ENCODE results near the gene ASZ1. TPM values are rescaled to one million over a fixed set of nuclear protein-coding genes. Genes with fewer than 3 reads are reported as not detected.
"Not testable (repeated sequence)": the region's sequence is repeated elsewhere in the genome, so short reads cannot be mapped to it uniquely, and the experiment has no call there.

ASZ1 gene
- total RNA-seq = not detected

DNA sequence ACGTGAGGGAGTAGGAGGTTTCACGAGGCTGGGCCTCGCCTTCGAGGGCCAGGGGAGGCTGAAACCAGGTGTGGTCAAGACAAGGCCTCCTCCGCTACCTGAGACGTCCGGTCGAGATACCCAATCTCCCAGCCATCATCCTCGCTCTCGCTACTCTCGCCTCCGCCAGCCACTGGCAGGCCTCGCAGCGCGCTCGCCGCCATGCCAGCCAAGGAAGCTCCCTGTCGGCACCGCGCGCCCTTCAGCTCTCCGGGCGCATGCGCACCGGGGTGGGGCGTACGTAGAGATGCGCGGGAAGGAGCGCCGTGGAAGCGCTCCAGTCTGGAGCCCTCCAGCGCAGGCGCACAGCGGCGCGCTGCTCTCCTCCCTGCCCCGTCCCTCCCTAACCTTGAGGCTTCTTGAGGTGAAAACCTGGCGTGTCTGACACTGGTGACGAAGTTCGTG is at the start of gene ASZ1:
ASZ1 (minus strand) TSS at position 236 of the 444 bp plus-strand sequence; CDS start at position 203, 33 bp downstream.
- no peaks in the 10 kb centered on the region for H3K4me1 Mint-ChIP-seq
- no peaks in the 10 kb centered on the region for H3K27me3 Mint-ChIP-seq
- H3K36me3 Mint-ChIP-seq (ENCODE audit: low read depth) = no peaks in the 10 kb centered on the region
- POLR2A ChIA-PET = no interaction called here
- no peak within 1 kb of the TSS for H3K4me3 Mint-ChIP-seq
- CTCF ChIA-PET = no interaction called here
- H3K27ac Mint-ChIP-seq = no peak within 1 kb of the TSS
- DNase-seq = no peak
- H3K9me3 Mint-ChIP-seq = peaks cover 5% of the 10 kb centered on the region

- Mint-ChIP-seq H3K36me3 (ENCODE audit: low read depth) (no peaks in the 10 kb centered on the region), H3K4me1 (no peaks in the 10 kb centered on the region), H3K4me3 (no peak overlapping the region), H3K27me3 (peaks cover 23% of the 10 kb centered on the region), H3K9me3 (no peaks in the 10 kb centered on the region), H3K27ac (no peak overlapping the region)
- DNase-seq = no peak
- POLR2A ChIA-PET = no interaction called here
- CTCF ChIA-PET = no interaction called here
Measured at GRCh38 chr7:117476557-117477215, 49.4 kb upstream of the ASZ1 start.

GRCh38 chr7:117472335-117472734 is 45.0 kb upstream of the ASZ1 start:
- Mint-ChIP-seq H3K9me3 (no peaks in the 10 kb centered on the region), H3K27ac (no peak overlapping the region), H3K4me3 (no peak overlapping the region), H3K4me1 (no peaks in the 10 kb centered on the region), H3K36me3 (ENCODE audit: low read depth) (no peaks in the 10 kb centered on the region), H3K27me3 (no peaks in the 10 kb centered on the region)
- DNase-seq = no peak
- ChIA-PET CTCF (no interaction called here), POLR2A (no interaction called here)

DNA sequence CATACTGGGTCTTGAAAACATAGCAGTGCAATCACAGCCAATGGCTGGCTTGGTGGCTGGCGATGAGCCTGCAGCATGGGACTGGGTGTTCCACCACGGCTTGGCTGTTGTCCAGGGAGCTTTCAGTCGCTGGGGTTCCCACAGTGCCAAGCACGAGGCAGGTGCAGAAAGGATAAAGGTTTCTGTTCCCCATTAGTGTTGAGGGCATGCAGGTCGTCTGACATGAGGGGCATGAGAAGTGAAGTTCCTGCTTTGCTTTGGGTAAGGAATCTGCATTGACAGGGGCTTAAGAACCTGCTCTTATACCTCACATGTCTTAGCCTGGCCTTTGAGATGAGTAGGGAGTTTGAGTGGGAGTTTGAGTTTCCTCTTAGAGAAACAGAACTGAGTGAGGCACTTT is 43.5 kb upstream of the ASZ1 start:
- DNase-seq = no peak
- POLR2A ChIA-PET = no interaction called here
- H3K36me3 Mint-ChIP-seq (ENCODE audit: low read depth) = no peaks in the 10 kb centered on the region
- no peaks in the 10 kb centered on the region for H3K4me1 Mint-ChIP-seq
- H3K27ac Mint-ChIP-seq = no peak overlapping the region
- CTCF ChIA-PET = no interaction called here
- H3K9me3 Mint-ChIP-seq = no peaks in the 10 kb centered on the region
- H3K27me3 Mint-ChIP-seq = no peaks in the 10 kb centered on the region
- H3K4me3 Mint-ChIP-seq = no peak overlapping the region

DNA sequence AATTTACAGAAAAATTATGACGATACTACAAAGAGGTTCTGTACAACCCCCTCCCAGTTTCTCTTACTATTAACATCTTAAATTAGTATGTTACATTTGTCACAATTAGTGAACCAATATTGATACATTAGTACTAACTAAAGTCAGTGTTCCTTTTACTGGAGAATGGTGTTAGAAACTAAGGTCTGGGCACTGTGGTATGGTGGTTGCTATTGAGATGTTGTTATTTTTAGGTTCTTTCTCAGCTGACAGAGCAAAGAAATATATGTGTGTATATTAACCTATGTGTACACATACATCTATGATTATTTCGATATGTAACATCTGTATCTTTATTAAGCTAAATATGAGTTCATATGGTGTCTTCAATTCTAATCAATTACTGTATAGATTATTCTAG is 40.9 kb upstream of the ASZ1 start:
- Mint-ChIP-seq H3K9me3 (no peaks in the 10 kb centered on the region), H3K27ac (no peak overlapping the region), H3K36me3 (ENCODE audit: low read depth) (no peaks in the 10 kb centered on the region), H3K4me1 (no peaks in the 10 kb centered on the region), H3K27me3 (no peaks in the 10 kb centered on the region), H3K4me3 (no peak overlapping the region)
- ChIA-PET CTCF (interaction anchor here (1.1 kb wide), 1 partner anchor 9 kb away, joined by 3 read pairs; no protein-coding TSS in a partner anchor), POLR2A (no interaction called here)
- DNase-seq = no peak

GRCh38 chr7:117460815-117461214 is 33.5 kb upstream of the ASZ1 start:
- H3K27me3 Mint-ChIP-seq; H3K4me1 Mint-ChIP-seq; H3K36me3 Mint-ChIP-seq (ENCODE audit: low read depth); H3K9me3 Mint-ChIP-seq; POLR2A ChIA-PET; CTCF ChIA-PET; H3K27ac Mint-ChIP-seq; DNase-seq; H3K4me3 Mint-ChIP-seq: not testable (repeated sequence)

DNA sequence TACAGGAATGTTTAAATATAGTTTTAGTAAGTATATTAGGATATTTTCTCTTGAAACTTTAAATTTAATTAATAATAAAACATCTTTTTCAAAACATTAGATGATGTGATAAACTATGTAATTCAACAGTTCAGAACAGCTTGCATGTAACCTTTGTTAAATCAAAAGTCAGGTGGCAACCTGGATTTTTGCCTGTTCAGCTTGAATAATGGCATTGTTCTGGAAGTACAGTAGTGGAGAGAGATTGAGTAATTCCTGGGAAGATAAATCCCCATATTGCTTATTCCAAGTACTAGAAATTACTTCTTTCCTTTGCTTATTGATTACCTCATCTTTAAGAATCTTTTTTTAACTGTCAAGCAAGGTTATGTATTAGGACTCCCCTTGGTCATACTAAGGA is 32.4 kb upstream of the ASZ1 start:
- Mint-ChIP-seq H3K36me3 (ENCODE audit: low read depth) (no peaks in the 10 kb centered on the region), H3K4me1 (no peaks in the 10 kb centered on the region), H3K4me3 (no peak overlapping the region), H3K9me3 (no peaks in the 10 kb centered on the region), H3K27me3 (no peaks in the 10 kb centered on the region), H3K27ac (no peak overlapping the region)
- POLR2A ChIA-PET = no interaction called here
- CTCF ChIA-PET = interaction anchor here (0.6 to 1.8 kb wide), 5 partner anchors 8 to 693 kb away, joined by 3 to 9 read pairs (median 3); no protein-coding TSS in a partner anchor
- no peak for DNase-seq

GRCh38 chr7:117458977-117459583 is 31.8 kb upstream of the ASZ1 start:
- Mint-ChIP-seq H3K36me3 (ENCODE audit: low read depth) (no peaks in the 10 kb centered on the region), H3K9me3 (no peaks in the 10 kb centered on the region), H3K27me3 (no peaks in the 10 kb centered on the region), H3K4me3 (no peak overlapping the region), H3K4me1 (no peaks in the 10 kb centered on the region), H3K27ac (no peak overlapping the region)
- no peak for DNase-seq
- POLR2A ChIA-PET = no interaction called here
- CTCF ChIA-PET = interaction anchor here (0.6 to 1.8 kb wide), 5 partner anchors 9 to 693 kb away, joined by 3 to 9 read pairs (median 3); no protein-coding TSS in a partner anchor

DNA sequence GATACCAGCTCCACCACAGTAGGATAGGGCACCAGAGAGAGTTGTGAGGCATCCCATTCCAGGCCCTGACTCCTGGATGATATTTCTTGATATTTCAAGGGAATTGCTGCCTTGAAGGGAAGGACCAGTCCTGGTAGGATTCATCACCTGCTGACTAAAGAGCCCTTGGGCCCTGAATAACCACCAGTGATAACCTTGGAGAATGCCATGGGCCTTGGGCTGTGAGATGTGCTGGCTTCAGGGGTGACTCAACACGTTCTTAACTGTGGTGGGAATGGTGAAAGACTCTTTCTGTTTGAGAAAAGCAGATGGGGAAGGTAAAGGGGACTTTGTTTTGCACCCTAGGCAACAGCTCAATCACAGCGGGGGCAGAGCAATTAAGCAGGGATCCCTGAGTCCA is 21.4 kb upstream of the ASZ1 start:
- no peak overlapping the region for H3K27ac Mint-ChIP-seq
- H3K4me1 Mint-ChIP-seq = no peaks in the 10 kb centered on the region
- no peak for DNase-seq
- POLR2A ChIA-PET = no interaction called here
- CTCF ChIA-PET = no interaction called here
- no peaks in the 10 kb centered on the region for H3K27me3 Mint-ChIP-seq
- no peak overlapping the region for H3K4me3 Mint-ChIP-seq
- H3K9me3 Mint-ChIP-seq = peaks cover 2% of the 10 kb centered on the region
- H3K36me3 Mint-ChIP-seq (ENCODE audit: low read depth) = no peaks in the 10 kb centered on the region

DNA sequence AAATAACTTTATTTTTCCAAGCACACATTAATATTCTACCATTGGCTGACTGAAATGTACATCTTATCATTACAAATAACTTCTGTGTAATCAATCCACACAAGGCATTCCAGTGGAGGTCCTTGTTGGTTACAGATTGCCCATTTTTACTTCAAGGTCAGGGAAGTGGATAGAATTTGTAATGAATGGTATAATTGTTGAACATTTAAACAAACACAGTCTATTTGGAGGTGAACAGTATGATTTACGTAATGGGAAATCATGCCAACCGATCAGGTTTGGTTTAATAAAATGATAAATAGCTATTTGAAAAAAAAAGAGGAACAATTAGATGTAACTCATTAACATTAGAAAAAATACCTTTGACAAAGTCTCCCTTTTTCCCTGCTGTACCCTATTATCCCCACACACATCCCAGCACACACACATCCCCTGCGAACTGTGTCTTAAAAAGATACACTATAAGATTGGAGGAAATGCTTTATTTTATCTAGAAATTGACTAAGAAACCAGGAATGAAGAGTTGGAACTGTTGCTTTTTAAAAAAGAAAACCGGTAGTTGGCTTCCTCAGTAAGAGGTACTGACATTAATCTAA is 19.0 kb upstream of the ASZ1 start:
- H3K4me1 Mint-ChIP-seq = no peaks in the 10 kb centered on the region
- no peaks in the 10 kb centered on the region for H3K27me3 Mint-ChIP-seq
- DNase-seq = no peak
- no peaks in the 10 kb centered on the region for H3K36me3 Mint-ChIP-seq (ENCODE audit: low read depth)
- H3K27ac Mint-ChIP-seq = no peak overlapping the region
- H3K4me3 Mint-ChIP-seq = no peak overlapping the region
- H3K9me3 Mint-ChIP-seq = no peaks in the 10 kb centered on the region
- CTCF ChIA-PET = no interaction called here
- POLR2A ChIA-PET = no interaction called here

DNA sequence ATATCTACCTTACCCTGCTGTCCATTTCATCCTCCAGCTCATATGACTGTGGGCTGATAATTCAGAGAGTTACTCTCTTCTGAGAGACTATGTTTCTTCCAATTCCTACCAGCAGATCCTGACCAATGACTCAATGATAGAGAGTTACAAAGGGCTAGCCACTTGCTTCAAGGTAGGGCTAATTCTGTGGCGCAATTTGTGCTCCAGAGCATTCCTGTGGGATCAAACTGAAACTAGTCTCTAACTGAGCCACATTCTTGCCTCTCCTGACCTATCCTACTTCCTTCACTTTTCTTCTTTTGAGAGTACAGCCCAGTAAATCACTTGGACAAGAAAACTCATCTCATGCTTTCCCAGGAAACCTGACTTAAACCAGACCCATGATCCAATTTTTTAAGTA is 17.9 kb upstream of the ASZ1 start:
- no peak overlapping the region for H3K27ac Mint-ChIP-seq
- H3K27me3 Mint-ChIP-seq = no peaks in the 10 kb centered on the region
- peaks cover 3% of the 10 kb centered on the region for H3K9me3 Mint-ChIP-seq
- no peaks in the 10 kb centered on the region for H3K36me3 Mint-ChIP-seq (ENCODE audit: low read depth)
- ChIA-PET POLR2A (no interaction called here), CTCF (no interaction called here)
- DNase-seq = no peak
- no peaks in the 10 kb centered on the region for H3K4me1 Mint-ChIP-seq
- H3K4me3 Mint-ChIP-seq = no peak overlapping the region

- H3K27ac Mint-ChIP-seq = no peak overlapping the region
- CTCF ChIA-PET = no interaction called here
- no peak for DNase-seq
- no peaks in the 10 kb centered on the region for H3K27me3 Mint-ChIP-seq
- H3K4me3 Mint-ChIP-seq = no peak overlapping the region
- H3K9me3 Mint-ChIP-seq = peaks cover 3% of the 10 kb centered on the region
- H3K4me1 Mint-ChIP-seq = no peaks in the 10 kb centered on the region
- POLR2A ChIA-PET = no interaction called here
- no peaks in the 10 kb centered on the region for H3K36me3 Mint-ChIP-seq (ENCODE audit: low read depth)
Measured at GRCh38 chr7:117444646-117445045, 17.4 kb upstream of the ASZ1 start.

DNA sequence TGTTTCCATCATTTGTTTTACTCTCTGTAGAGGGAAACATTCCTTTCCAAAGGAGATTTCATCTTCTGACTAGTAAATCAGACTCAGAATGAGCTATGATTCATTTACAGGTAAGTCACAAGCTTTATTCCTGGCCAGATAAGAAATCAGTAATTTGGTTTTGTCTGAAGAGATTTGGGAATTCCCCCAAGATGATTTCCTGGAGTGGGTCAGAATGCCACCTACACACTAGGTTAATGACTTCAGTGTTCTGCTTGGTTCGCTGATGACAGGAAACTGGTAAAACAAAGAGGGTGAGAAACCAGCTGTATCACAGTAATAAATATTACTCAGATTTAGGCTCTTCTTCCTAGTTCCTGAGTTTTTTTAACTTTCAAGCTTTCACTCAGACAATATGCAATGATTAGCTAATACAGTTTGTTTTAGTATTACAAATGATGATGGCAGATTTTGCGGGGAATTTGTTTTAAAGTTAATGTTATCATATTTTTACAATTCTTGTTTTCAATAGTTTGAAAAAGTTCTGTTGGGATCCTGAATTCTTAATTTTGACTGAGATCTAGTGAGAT is 8.3 kb upstream of the ASZ1 start:
- Mint-ChIP-seq H3K27me3 (no peaks in the 10 kb centered on the region), H3K4me1 (no peaks in the 10 kb centered on the region), H3K27ac (no peak overlapping the region), H3K36me3 (ENCODE audit: low read depth) (no peaks in the 10 kb centered on the region), H3K9me3 (no peaks in the 10 kb centered on the region), H3K4me3 (no peak overlapping the region)
- POLR2A ChIA-PET = no interaction called here
- CTCF ChIA-PET = no interaction called here
- no peak for DNase-seq

All from activated CD4-positive, alpha-beta memory T cell treated with anti-CD3 and anti-CD28 coated beads, Interleukin-2, amount 10 ng/mL, durations not matched to agents 7 days and 5 days (primary cell).